HT-29 (cell line): ENCODE data around the gene PTPRN2. TPM values are rescaled to one million over a fixed set of nuclear protein-coding genes. Genes with fewer than 3 reads are reported as not detected.
"Not testable (repeated sequence)": the region's sequence is repeated elsewhere in the genome, so short reads cannot be mapped to it uniquely, and the experiment has no call there.

Experiments used
- DNase-seq: peaks from one replicate; pipeline ENCODE4 v3.0.0-alpha.2; 2015; ENCODE audit warnings: low spot score
- total RNA-seq: library from RNA; depleted of rRNA; stranded (reverse); fragments of >200 nt; shearing (Covaris generic); gene quantifications from 2 replicates; pipeline ENCODE4 v1.2.3, GENCODE V29; 2014

PTPRN2 gene
- total RNA-seq, 1 experiment from 2014 or later: 1.7 TPM

DNA sequence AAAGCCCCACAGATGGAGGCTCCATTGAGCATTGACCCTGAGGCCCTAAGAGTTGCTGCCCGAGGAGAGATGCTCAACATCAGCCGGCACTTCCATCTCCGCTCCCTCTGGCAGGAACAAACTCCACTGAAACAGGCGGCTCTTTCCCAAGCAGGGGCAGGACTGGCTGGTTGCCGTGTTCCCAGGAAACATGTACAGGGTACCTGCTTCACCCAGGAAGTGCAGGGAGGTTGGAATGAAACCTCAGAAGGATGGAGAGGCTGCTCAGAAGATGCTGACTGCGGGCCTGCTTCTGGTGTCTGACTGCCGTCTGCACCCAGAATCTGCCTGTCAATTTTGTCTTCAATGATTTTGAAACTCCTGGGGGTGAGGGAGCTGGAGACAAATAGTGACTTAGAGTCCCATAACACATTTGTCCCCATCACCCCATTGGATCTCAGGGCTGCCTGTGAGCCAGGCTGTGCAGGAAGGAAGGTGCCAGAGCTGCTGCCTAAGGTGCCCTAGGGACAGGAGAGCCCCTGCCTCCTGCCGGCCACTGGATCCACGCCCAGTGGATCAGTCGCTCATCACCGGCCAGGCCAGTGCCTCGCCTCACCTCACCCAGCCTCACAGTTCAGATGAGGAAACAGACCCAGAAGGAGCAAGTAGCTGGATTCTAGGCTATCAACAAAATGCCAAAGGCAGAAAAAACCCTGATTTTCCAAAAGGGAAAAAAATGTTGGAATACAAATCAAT is 237.3 kb downstream of the PTPRN2 start:
- no peak for DNase-seq

DNA sequence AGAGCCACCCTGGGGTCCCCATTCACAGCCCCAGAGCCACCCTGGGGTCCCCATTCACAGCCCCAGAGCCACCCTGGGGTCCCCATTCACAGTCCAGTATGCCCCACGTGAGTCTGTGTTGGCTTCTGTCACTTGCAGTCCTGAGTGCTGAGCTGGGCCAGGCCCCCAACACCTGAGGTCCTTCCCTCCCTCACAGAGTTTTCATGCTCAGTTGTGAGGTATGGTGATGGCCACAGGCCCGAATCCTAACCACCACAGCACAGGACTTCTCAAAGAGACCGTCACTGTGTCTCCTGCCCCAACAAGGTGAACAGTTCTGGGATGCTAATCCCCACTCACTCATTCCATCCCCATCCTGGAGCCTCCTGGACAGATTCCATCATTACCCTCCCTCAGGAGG is 239.2 kb downstream of the PTPRN2 start:
- DNase-seq: no peak

DNA sequence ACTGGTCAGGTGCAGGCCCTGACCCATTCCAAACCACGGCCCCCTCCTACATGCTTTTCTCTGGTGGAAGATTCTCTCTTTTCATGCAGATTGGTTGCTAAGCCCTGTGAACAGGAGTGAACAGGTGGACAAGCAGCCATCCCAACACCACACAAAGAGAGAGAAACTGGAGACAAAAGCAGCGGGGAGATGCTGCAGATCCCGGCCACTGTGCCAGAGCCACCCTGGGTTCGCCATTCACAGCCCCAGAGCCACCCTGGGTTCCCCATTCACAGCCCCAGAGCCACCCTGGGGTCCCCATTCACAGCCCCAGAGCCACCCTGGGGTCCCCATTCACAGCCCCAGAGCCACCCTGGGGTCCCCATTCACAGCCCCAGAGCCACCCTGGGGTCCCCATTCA is 239.6 kb downstream of the PTPRN2 start:
- DNase-seq: not testable (repeated sequence)

DNA sequence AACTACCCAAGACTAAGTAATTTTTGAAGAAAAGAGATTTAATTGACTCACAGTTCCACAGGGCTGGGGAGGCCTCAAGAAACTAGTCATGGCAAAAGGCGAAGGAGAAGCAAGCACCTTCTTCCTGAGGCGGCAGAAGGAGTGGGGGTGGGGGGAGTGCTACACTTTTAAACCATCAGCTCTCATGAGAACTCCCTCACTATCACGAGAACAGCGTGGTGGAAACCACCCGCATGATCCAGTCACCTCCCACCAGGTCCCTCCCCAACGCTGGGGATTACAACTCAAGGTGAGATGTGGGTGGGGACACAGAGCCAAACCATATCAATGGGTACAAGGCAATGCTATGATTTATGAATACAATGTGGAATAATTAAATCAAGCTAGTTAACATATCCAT is 241.9 kb downstream of the PTPRN2 start:
- no peak for DNase-seq

DNA sequence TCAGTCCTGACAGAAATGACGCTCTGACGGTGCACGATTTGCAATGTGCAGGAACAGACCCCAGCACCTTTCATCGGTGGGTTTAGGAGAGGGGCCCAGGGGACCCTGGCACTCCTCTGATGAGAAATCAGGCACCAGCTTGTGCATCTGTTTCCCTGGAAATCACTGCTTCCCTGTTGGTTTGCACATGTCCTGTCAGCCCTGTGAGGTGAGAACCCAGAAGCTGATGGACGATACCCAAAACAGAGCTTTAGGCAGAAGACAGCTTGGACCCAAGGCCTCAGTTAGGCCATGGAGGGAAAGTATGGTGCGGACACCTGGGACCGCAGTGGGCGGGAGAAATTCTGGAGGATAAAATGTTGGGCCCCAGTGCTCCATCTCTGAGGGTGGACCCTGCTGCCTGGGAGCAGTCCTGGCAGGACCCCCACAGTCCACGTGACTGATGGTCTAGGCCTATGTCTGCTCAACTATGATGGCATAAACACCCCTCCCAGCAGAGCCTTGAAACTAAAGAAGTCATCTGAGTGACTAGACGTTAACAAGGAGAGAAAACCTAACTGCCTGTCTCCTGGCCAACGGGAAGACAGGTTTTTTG is 242.8 kb downstream of the PTPRN2 start:
- no peak for DNase-seq

DNA sequence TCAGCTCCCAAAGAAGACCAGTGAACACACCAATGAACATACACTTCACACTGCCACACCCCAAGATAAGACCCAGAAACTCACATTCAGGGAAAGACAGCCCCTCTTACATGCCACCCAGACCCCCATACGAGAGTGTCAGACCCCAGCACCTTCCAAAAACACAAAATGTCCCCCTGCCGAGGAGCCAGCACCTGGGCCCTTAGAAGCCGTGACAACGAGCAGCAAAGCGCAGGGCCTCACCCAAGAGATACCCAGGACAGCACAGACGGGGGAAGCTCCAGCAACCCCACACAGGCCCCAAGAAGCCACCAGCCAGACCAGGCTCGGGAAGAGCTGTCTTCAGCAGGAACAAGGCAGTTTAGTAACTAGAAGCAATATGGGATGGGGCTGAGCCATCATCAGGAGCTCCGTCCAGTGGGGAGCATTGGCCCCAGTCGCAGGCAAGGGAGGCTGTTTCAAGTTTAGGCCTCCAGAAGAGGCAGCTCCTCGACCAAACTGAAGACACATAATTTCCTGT is 243.6 kb downstream of the PTPRN2 start:
- no peak for DNase-seq

DNA sequence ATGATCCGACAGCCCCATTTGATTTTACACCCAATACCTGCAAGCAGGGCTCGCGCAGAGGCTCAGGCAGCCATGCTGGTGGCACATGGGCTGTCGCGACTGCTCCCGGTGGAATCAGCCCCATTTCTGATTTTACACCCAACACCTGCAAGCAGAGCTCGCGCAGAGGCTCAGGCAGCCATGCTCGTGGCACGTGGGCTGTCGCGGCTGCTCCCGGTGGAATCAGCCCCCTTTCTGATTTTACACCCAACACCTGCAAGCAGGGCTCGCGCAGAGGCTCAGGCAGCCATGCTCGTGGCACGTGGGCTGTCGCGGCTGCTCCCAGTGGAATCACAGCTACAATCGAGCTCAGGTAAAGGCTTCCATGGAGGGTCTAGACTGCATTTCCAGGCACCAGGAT is 244.1 kb downstream of the PTPRN2 start:
- no peak for DNase-seq

DNA sequence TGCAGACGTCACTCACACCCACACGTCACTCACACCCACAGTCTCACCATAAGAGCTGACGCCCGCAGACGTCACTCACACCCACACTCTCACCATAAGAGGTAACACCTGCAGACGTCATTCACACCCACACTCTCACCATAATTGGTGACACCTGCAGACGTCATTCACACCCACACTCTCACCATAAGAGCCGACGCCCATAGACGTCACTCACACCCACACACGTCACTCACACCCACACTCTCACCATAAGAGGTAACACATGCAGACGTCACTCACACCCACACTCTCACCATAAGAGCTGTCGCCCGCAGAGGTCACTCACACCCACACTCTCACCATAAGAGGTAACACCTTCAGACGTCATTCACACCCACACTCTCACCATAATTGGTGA is 246.5 kb downstream of the PTPRN2 start:
- DNase-seq: not testable (repeated sequence)

DNA sequence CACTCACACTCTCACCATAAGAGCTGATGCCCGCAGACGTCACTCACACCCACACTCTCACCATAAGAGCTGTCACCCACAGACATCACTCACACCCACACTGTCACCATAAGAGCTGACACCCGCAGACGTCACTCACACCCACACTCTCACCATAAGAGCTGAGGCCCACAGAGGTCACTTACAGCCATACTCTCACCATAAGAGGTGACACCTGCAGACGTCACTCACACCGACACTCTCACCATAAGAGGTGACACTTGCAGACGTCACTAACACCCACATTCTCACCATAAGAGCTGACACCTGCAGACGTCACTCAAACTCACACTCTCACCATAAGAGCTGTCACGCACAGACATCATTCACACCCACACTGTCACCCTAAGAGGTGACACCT is 250.7 kb downstream of the PTPRN2 start:
- DNase-seq: not testable (repeated sequence)

DNA sequence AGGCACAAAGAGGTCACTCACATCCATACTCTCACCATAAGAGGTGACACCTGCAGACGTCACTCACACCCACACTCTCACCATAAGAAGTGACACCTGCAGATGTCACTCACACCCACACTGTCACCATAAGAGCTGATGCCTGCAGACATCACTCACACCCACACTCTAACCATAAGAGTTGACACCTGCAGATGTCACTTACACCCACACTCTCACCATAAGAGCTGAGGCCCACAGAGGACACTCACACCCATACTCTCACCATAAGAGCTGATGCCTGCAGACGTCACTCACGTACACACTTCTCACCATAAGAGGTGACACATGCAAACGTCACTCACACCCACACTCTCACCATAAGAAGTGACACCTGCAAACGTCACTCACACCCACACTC is 255.1 kb downstream of the PTPRN2 start:
- DNase-seq: not testable (repeated sequence)

DNA sequence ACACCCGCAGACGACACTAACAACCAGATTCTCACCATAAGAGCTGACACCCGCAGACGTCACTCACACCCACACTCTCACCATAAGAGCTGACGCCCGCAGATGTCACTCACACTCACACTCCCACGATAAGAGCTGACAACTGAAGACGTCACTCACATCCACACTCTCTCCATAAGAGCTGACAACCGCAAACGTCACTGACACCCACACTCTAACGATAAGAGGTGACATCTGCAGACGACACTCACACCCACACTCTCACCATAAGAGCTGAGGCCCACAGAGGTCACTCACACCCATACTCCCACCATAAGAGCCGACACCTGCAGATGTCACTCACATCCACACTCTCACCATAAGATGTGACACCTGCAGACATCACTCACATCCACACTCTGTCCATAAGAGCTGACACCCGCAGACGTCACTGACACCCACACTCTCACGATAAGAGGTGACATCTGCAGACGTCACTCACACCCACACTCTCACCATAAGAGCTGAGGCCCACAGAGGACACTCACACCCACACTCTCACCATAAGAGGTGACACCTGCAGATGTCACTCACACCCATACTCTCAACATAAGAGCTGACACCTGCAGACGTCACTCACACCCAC is 255.7 kb downstream of the PTPRN2 start:
- DNase-seq: not testable (repeated sequence)

DNA sequence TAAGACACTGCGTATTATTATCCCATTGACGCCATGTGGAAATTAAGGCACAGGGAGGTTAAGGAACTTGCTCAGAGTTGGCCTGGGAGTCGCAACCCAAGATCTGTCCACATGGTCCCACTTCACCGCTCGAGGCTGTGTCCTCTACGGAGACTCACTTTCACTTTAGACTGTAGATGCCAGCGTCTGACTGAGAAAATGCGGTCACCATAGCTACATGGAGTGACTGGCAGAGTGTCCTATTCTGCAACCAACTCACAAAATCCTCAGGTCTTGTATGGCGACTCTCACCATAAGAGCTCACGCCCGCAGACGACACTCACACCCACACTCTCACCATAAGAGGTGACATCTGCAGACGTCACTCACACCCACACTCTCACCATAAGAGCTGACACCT is 257.9 kb downstream of the PTPRN2 start:
- no peak for DNase-seq

DNA sequence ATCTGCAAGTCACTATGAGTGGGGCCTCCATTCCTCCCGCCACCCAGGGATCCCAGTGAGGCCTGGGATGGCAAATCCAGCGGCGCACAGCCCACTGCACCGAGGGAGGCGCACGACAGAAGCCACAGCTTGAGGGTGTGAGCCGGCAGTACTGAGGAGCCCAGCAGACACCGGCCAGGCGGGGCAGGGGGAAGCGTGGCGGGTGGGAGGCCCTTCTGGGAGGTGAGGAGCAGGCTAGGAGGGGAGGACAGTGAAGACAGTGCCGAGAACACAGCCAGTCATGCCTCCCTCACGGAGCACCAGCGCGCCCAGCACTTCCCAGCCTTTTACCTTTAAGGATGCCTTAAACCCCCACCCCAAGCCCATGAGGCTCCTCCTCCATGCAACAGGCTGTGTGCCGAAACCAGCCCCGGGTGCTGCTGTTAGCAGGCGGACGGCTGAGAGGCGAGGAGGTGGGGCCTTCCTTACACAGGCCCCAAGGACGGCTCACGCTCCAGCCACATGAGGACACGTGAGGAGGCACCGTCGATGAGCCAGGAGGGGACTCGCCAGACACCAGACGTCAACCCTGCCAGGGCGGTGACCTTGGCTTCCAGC is 258.5 kb downstream of the PTPRN2 start:
- no peak for DNase-seq

DNA sequence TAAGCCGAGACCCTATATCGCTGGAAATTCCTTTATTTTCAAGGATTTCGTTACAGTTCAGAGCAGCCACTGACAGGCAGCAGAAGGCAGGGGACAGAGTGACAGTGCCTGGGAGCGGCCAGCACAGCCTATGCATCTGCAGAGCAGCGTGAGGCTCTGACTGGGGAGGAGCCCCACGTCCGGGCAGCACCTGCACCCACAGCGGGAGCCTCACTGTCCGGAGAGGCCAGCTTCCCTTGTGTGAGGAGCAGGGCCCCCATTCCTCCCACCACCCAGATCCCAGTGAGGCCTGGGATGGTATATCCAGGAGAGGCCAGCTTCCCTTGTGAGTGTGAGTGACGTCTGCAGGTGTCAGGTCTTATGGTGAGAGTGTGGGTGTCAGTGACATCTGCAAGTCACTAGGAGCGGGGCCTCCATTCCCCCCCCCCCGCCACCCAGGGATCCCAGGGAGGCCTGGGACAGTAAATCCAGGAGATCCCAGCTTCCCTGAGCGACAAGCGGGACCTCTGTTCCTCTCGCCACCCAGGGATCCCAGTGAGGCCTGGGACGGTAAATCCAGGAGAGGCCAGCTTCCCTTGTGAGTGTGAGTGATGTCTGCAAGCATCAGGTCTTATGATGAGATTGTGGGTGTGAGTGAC is 259.1 kb downstream of the PTPRN2 start:
- no peak for DNase-seq

DNA sequence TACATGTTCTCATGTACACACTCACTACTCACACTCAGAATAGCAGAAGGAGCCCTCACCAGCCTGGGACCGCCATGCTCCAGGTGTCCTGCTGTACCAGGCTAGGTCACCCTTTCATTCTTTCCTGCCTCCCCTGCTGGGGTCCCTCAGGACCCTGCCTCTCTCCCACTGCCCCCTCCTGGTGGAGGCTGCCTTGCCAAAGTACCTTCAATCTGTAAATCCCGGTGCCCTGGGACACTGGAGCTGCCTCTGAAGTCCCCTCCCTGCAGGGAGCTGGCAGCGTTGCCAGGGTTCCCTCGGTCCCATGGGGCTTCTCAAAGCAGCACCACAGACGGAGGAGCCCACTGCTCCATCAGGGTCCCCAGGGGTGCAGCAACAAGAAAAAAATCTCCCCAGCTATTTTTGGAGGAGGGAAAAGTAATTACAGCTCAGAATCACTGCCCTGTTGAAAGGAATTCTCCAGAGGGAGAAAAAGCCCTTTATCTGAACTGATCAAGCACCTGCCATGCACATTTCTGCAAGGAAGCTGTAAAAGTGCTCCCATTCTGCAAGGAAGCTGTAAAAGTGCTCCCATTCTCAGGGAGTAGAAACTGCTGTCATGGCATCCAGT is 259.9 kb downstream of the PTPRN2 start:
- DNase-seq: no peak

DNA sequence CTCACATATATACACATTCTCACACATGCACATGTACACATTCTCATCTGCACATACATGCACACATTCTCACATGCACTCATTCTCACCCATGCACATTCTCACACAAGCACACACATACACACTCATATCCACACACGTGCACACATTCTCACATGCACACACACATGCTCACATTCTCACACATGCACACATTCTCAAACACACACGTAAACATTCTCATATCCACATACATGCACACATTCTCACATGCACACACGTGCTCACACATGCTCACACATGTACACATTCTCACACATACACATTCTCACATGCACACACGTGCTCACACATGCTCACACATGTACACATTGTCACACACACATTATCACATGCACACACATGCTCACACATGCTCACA is 260.6 kb downstream of the PTPRN2 start:
- no peak for DNase-seq

DNA sequence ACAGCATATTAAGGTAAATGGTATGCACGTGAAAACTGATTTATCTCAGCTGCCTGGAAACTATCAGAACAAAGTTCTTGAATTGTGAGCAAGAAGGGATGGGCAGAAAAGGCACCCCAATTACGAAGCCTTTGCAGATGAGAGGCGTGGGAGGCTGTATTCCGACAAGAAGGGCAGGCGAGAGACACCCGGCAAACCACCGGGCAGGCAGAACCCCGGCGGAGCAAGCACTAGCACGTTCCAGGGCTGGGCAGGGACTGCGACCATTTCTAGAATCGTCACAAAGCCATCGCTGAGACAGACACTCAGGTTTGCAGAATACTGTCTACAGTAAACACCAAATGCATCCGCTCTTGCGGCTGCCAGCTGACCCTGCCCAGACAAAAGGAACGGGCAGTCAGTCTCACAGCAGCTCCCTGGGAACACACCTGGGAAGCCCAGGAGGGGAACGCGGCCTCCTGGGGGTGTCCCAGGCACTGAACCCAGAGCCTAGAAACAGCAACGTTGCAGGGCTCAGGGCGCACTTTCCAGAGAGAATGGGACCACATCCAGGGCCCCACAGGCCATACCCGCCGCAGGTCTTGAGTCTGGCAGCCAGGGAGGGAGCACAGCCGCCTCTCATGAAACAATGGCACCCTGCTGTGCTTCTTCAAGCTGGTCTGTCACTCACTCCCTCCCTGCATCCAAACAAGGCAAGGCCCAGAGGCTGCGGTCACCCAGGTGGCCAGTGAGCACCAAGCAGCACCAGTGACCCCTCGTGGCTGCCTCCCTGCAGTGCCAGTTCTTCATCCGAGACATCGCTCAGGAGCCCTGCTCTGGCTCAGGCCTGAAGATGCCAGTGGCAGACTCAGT is 261.9 kb downstream of the PTPRN2 start:
- peak; percentile 10 for DNase-seq

DNA sequence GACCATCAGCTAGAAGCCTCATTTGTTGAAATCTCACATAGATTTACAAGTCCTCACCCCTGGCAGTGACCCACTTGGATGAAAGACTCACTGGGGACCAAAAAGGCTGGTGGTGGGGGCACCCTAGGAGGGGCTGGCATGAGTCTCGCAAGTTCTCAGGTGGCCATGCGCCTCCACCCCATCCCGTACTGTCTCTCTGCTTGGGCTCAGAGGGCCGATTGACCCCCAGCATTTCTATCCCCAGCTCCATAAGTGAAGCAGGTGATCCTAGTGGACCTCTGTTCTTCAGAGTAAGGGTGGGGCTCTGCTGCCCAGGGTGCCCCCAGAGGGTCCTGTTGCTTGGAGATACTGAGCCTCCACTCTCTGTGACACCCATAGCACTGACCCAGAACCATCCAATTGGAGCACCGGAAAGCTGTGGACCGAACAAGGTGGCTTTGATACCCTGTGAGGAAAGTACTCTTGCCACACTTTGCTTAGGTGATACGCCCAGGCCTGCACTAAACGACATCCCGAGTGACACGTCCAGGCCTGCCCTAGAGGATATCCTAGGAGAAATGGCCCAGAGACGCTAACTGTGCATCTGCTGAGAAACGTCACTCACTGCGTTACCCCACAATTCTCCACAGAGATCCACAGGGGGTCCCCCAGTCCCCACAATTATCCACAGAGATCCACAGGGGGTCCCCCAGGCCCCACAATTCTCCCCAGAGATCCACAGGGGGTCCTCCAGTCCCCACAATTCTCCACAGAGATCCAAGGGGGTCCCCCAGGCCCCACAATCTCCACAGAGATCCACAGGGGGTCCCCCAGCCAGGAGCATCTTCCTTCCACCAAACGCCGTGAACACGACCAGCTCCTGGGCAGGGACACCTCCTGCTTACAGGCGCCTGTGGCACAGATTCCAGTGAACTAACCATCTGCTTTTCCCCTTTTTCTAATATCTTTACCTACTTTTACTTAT is 262.9 kb downstream of the PTPRN2 start:
- DNase-seq: no peak

DNA sequence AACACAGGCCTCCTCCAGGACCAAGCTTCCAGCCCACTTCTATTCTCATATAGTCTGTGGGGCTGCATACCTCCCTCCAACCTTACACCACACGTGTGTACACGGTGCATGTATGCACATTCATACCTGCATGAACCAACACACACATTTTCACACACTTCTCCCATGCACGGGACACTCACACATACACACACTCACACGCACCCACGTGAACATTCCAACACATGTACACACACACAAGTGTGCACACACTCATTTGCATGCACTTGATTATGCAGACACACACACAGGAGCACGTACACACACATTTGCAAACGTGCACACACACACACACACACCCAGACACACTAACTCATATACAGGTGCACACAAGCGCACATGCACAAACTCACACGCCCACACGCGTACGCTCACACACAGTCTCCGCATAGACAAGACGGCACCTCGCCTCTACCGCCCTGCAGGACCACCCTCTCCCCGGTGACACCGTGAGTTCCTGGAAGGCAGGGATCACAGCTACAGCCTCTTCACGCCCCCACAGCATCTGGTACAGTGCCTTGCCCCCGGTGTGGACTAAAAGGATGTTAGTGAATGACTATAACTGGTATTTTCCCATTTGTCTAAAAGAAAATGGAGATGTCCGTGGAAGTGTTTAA is 263.8 kb downstream of the PTPRN2 start:
- no peak for DNase-seq
